Endothelial cell of umbilical vein (primary cell): ENCODE data around the gene LAMP1.

Experiments used
- EZH2 ChIP-seq: IDR thresholded peaks from 2 replicates; pipeline ENCODE4 v1.6.1; 2012; ENCODE audit warnings: borderline replicate concordance, low read depth, mild to moderate bottlenecking, moderate library complexity, low read length, inconsistent platforms; ENCODE audit not compliant: severe bottlenecking
- FOS ChIP-seq: IDR thresholded peaks from 2 replicates; pipeline ENCODE4 v1.6.1; 2011; ENCODE audit warnings: mild to moderate bottlenecking, low read length, moderate library complexity, borderline replicate concordance; ENCODE audit not compliant: insufficient read depth
- GATA2 ChIP-seq: IDR thresholded peaks from 2 replicates; pipeline ENCODE4 v1.7.0; 2011; ENCODE audit warnings: low read depth, mild to moderate bottlenecking, moderate library complexity, mixed read lengths, low read length; ENCODE audit not compliant: insufficient read length, insufficient read depth
- MYC ChIP-seq: IDR thresholded peaks from one replicate; pipeline ENCODE4 v1.6.1; 2011; ENCODE audit warnings: mild to moderate bottlenecking, low read depth, low read length
- POLR2A ChIP-seq: IDR thresholded peaks from 2 replicates; pipeline ENCODE4 v1.6.1; 2012; ENCODE audit warnings: low read depth, mild to moderate bottlenecking, control low read depth, low read length
- TF ChIP-seq, protein P1 (sequence below), 2 donors: IDR thresholded peaks; 1 replicate in 1 of 2; 2 replicates in 1 of 2; pipeline ENCODE4 v1.5.1; 2011; ENCODE audit warnings: low read length in 2 of 2, mild to moderate bottlenecking in 2 of 2, moderate library complexity in 2 of 2, control low read depth in 1 of 2, inconsistent platforms in 1 of 2, low read depth in 1 of 2; ENCODE audit not compliant: insufficient read depth in 1 of 2; ENCODE audit errors: extremely low read depth in 1 of 2
- TF ChIP-seq, protein P2 (sequence below): IDR thresholded peaks from 2 replicates; pipeline ENCODE4 v1.6.1; 2011; ENCODE audit not compliant: insufficient read depth, insufficient read length

DNA sequence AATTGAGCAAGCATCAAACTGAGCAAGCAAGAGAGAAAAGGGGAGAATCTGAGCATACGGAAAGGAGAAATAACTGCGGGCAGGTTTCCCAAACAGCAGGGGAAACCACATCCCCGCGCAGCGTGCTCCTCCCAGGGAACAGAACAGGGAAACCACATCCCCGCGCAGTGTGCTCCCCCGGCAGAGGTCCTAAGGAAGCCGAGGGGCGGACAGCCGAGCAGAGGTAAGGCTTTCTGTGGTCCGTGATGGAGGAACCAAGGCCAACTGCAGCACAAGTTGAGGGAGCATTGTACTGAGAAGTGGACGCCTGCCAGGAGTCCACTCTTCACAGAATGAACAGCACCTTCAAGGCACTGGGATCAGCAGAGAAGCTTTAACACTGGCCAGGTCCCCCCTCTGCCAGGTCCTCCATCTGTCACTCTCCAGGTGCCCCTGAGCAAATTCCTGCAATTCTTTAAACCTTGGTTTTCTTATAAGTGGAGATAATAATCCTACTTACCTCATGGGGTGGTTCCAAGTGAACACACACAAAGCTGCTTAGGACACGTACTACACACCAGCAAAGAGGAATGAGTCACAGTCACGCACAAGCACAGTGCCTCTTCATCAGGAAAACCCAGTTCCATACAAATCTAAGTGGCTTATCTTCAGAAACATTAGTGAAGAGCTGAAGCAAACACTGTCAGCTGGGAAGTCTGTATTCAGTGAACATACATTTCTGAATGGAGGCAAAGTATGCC, 23.0 kb upstream of the LAMP1 start:
- TF ChIP-seq MYC (no peak), GATA2 (no peak), POLR2A (no peak), EZH2 (no peak), FOS (no peak)
- TF ChIP-seq, protein P1, sequence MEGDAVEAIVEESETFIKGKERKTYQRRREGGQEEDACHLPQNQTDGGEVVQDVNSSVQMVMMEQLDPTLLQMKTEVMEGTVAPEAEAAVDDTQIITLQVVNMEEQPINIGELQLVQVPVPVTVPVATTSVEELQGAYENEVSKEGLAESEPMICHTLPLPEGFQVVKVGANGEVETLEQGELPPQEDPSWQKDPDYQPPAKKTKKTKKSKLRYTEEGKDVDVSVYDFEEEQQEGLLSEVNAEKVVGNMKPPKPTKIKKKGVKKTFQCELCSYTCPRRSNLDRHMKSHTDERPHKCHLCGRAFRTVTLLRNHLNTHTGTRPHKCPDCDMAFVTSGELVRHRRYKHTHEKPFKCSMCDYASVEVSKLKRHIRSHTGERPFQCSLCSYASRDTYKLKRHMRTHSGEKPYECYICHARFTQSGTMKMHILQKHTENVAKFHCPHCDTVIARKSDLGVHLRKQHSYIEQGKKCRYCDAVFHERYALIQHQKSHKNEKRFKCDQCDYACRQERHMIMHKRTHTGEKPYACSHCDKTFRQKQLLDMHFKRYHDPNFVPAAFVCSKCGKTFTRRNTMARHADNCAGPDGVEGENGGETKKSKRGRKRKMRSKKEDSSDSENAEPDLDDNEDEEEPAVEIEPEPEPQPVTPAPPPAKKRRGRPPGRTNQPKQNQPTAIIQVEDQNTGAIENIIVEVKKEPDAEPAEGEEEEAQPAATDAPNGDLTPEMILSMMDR (IDR thresholded peaks at IDR 0.05; ENCODE audit: extremely low read depth in 1 of 2, insufficient read depth in 1 of 2, low read depth in 1 of 2, low read length in 2 of 2): no peak
- TF ChIP-seq, protein P2, sequence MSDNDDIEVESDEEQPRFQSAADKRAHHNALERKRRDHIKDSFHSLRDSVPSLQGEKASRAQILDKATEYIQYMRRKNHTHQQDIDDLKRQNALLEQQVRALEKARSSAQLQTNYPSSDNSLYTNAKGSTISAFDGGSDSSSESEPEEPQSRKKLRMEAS: no peak
